NCI-H2196 treated with DMSO at 0.1 percent for 48 hours (cell line): ENCODE data around the gene VPREB3.
A peak's percentile ranks its signal among the peaks of the same experiment; 100 is the strongest.

Source experiments
- DNase-seq: peaks from one replicate; lab custom pipeline; 2025; ENCODE audit not compliant: unreplicated experiment; lab: John Stamatoyannopoulos, UW

VPREB3 gene

GRCh38 chr22:23767673-23768548, 13.7 kb upstream of the VPREB3 start, which contains the start of gene CHCHD10:
Gene CHCHD10, minus strand, starts transcription at chr22:23767972. Its CDS starts 98 bp downstream, at chr22:23767874.
- DNase-seq, result peak; percentile 9

GRCh38 chr22:23767303-23767672, 13.1 kb upstream of the VPREB3 start:
- no peak for DNase-seq

GRCh38 chr22:23764899-23765881, 11.0 kb upstream of the VPREB3 start:
- no peak for DNase-seq

- DNase-seq, result no peak
These were observed 9.7 kb upstream of the VPREB3 start for GRCh38 chr22:23763954-23764353.

GRCh38 chr22:23763579-23763945, 9.3 kb upstream of the VPREB3 start:
- no peak for DNase-seq

- no peak for DNase-seq
These were observed 8.8 kb upstream of the VPREB3 start, which contains the start of gene C22orf15 for GRCh38 chr22:23762842-23763578. Gene C22orf15, plus strand, starts transcription at chr22:23762990. Its CDS starts 317 bp downstream, at chr22:23763307.

GRCh38 chr22:23760056-23760455, 5.8 kb upstream of the VPREB3 start:
- DNase-seq, result no peak

GRCh38 chr22:23759566-23759965, 5.3 kb upstream of the VPREB3 start:
- DNase-seq, result no peak

- no peak for DNase-seq
These were observed 2.7 kb upstream of the VPREB3 start for GRCh38 chr22:23756891-23757290.

- no peak for DNase-seq
These were observed 1.5 kb upstream of the VPREB3 start for GRCh38 chr22:23755711-23756110.

GRCh38 chr22:23754980-23755636, 883 bp upstream of the VPREB3 start:
- no peak for DNase-seq

- DNase-seq, result no peak
These were observed 840 bp downstream of the VPREB3 start for GRCh38 chr22:23753385-23753784.

- DNase-seq, result no peak
These were observed 1.5 kb downstream of the VPREB3 start for GRCh38 chr22:23752750-23753149.

- no peak for DNase-seq
These were observed 2.0 kb downstream of the VPREB3 start for GRCh38 chr22:23752090-23752691.

GRCh38 chr22:23751441-23751996, 2.7 kb downstream of the VPREB3 start:
- DNase-seq, result no peak

GRCh38 chr22:23750714-23751440, 3.3 kb downstream of the VPREB3 start, which contains the start of gene ZNF70:
Gene ZNF70, minus strand, starts transcription at chr22:23751112. Its CDS starts 5,972 bp downstream, at chr22:23745140.
- DNase-seq, result peak; percentile 35

GRCh38 chr22:23750367-23750713, 3.9 kb downstream of the VPREB3 start:
- DNase-seq, result no peak

GRCh38 chr22:23749841-23750301, 4.4 kb downstream of the VPREB3 start:
- no peak for DNase-seq

GRCh38 chr22:23745791-23746190, 8.4 kb downstream of the VPREB3 start:
- no peak for DNase-seq
